K562 (cell line): ENCODE data around the gene GPR3. TPM values are rescaled to one million over a fixed set of nuclear protein-coding genes. Genes with fewer than 3 reads are reported as not detected.

Experiments
- ARNT ChIP-seq, 2 experiments: fragments of 450-650 bp; IDR thresholded peaks; 2 replicates each; pipeline ENCODE4 v1.6.1; 2016; ENCODE audit warnings: mild to moderate bottlenecking in 1 of 2
- ATF1 ChIP-seq, 2 experiments: fragments of 450-650 bp in 1 of 2; IDR thresholded peaks; 2 replicates each; pipeline ENCODE4 v1.6.1; 2016; ENCODE audit warnings: missing compliant biosample characterization in 1 of 2, missing genetic modification characterization in 1 of 2
- C11orf30 ChIP-seq: fragments of 450-650 bp; IDR thresholded peaks from 2 replicates; pipeline ENCODE4 v1.6.1; 2016; ENCODE audit warnings: low read depth, mild to moderate bottlenecking
- CHCHD3 ChIP-seq: fragments of 250-450 bp; sonication (Bioruptor Pico); IDR thresholded peaks from 2 replicates; pipeline ENCODE4 v2.1.2; 2022; ENCODE audit warnings: mild to moderate bottlenecking
- CREM ChIP-seq: IDR thresholded peaks from 2 replicates; pipeline ENCODE4 v1.6.1; 2014; ENCODE audit warnings: antibody characterized with exemption, low read depth
- GABPB1 ChIP-seq: sonication (generic); formaldehyde crosslinking; IDR thresholded peaks from 2 replicates; pipeline ENCODE4 v1.8.0; 2022; ENCODE audit warnings: mild to moderate bottlenecking, missing genetic modification reagents
- HDAC6 ChIP-seq: IDR thresholded peaks from 2 replicates; pipeline ENCODE4 v1.6.1; 2012; ENCODE audit warnings: low read depth, mild to moderate bottlenecking, control low read depth, inconsistent platforms, low read length, moderate library complexity
- HIVEP1 ChIP-seq: fragments of 250-450 bp; sonication (Bioruptor Pico); IDR thresholded peaks from 2 replicates; pipeline ENCODE4 v1.4.0; 2020; ENCODE audit warnings: mild to moderate bottlenecking
- KAT7 ChIP-seq: sonication (generic); formaldehyde crosslinking; IDR thresholded peaks from 2 replicates; pipeline ENCODE4 v1.8.0; 2022; ENCODE audit warnings: missing genetic modification reagents, mild to moderate bottlenecking, borderline replicate concordance
- KLF6 ChIP-seq: fragments of 250-450 bp; sonication (Bioruptor Pico); IDR thresholded peaks from 2 replicates; pipeline ENCODE4 v1.4.0; 2020; ENCODE audit warnings: mild to moderate bottlenecking, moderate library complexity, borderline replicate concordance
- MXI1 ChIP-seq: IDR thresholded peaks from 2 replicates; pipeline ENCODE4 v1.6.1; 2011; ENCODE audit warnings: low read depth, mild to moderate bottlenecking, improper control_type of control experiment, low read length
- MYNN ChIP-seq, 2 experiments: sonication (generic); formaldehyde crosslinking in 1 of 2; IDR thresholded peaks; 2 replicates each; pipeline versions ENCODE4 v1.5.0 to v1.6.1; 2016 to 2020; ENCODE audit warnings: antibody characterized with exemption in 1 of 2, missing genetic modification reagents in 1 of 2
- PML ChIP-seq: IDR thresholded peaks from 2 replicates; pipeline ENCODE4 v1.6.1; 2012; ENCODE audit warnings: low read length, inconsistent platforms
- POLR2AphosphoS2 ChIP-seq: IDR thresholded peaks from 2 replicates; pipeline ENCODE4 v1.6.1; 2012; ENCODE audit warnings: low read length, improper control_type of control experiment
- RBM25 ChIP-seq: fragments of 200-400 bp; formaldehyde crosslinking; IDR thresholded peaks from 2 replicates; pipeline ENCODE4 v1.6.1; 2018; ENCODE audit warnings: low read length, low read depth, moderate library complexity; ENCODE audit not compliant: severe bottlenecking
- SNAPC5 ChIP-seq: fragments of 250-450 bp; sonication (Bioruptor Pico); IDR thresholded peaks from 2 replicates; pipeline ENCODE4 v1.8.0; 2021; ENCODE audit warnings: moderate library complexity, mild to moderate bottlenecking, inconsistent platforms
- TCFL5 ChIP-seq: fragments of 250-450 bp; sonication (Bioruptor Pico); conservative IDR thresholded peaks from 2 replicates; pipeline ENCODE4 v1.6.1; 2021; ENCODE audit warnings: mild to moderate bottlenecking, moderate library complexity, matching md5 sums
- TOE1 ChIP-seq, 2 experiments: fragments of 450-650 bp in 1 of 2; sonication (generic) in 1 of 2; formaldehyde crosslinking in 1 of 2; IDR thresholded peaks; 2 replicates each; pipeline versions ENCODE4 v1.7.1 to v1.8.0; 2016 to 2022; ENCODE audit warnings: borderline replicate concordance in 2 of 2, mild to moderate bottlenecking in 2 of 2, antibody characterized with exemption in 1 of 2, inconsistent platforms in 1 of 2, low read depth in 1 of 2, missing genetic modification reagents in 1 of 2, moderate library complexity in 1 of 2
- YY1 ChIP-seq, 3 experiments: IDR thresholded peaks; 2 replicates each; pipeline ENCODE4 v1.6.1; 2011; ENCODE audit warnings: low read length in 2 of 3, mild to moderate bottlenecking in 2 of 3, moderate library complexity in 2 of 3, borderline replicate concordance in 1 of 3, control low read depth in 1 of 3, low read depth in 1 of 3; ENCODE audit not compliant: insufficient read depth in 3 of 3, insufficient replicate concordance in 2 of 3, control insufficient read depth in 1 of 3, insufficient read length in 1 of 3; ENCODE audit errors: extremely low read depth in 1 of 3
- ZNF124 ChIP-seq: sonication (generic); formaldehyde crosslinking; IDR thresholded peaks from 2 replicates; pipeline ENCODE4 v1.8.1; 2022; ENCODE audit warnings: missing genetic modification reagents
- ZNF224 ChIP-seq: sonication (generic); formaldehyde crosslinking; IDR thresholded peaks from 2 replicates; pipeline ENCODE4 v1.8.0; 2022; ENCODE audit warnings: mild to moderate bottlenecking, missing genetic modification reagents
- ZNF609 ChIP-seq: sonication (generic); formaldehyde crosslinking; IDR thresholded peaks from 2 replicates; pipeline ENCODE4 v1.8.1; 2023; ENCODE audit warnings: missing genetic modification reagents, mild to moderate bottlenecking, borderline replicate concordance
- ZNF764 ChIP-seq: fragments of 250-450 bp; sonication (Bioruptor Pico); IDR thresholded peaks from 2 replicates; pipeline ENCODE4 v1.4.0; 2020; ENCODE audit warnings: low read depth, mild to moderate bottlenecking, moderate library complexity
- ZNF830 ChIP-seq: fragments of 250-450 bp; sonication (Bioruptor Pico); IDR thresholded peaks from 2 replicates; pipeline ENCODE4 v1.5.0; 2021; ENCODE audit warnings: mild to moderate bottlenecking
- polyA plus RNA-seq, 8 experiments: library from polyadenylated mRNA; depleted of rRNA in 4 of 8; stranded (reverse) in 5 of 8; unstranded in 3 of 8; fragments of >200 nt; fragmentation: Nextera tagmentation in 2 of 8; fragmentation: Illumina TruSeq in 1 of 8; extraction: Ambion mirVana in 2 of 8; extraction: Trizol in 1 of 8; gene quantifications; 2 replicates each; pipeline versions ENCODE4 v1.2.1 to v1.2.3, GENCODE V29; 2011 to 2014; ENCODE audit warnings: inconsistent platforms in 1 of 8, missing spikeins in 1 of 8
- total RNA-seq, 7 experiments: library from RNA; depleted of rRNA in 6 of 7; stranded (reverse); fragments of >200 nt in 6 of 7; fragmentation: Illumina TruSeq in 2 of 7; extraction: Trizol in 2 of 7; gene quantifications; 2 replicates each; pipeline versions ENCODE4 v1.2.1 to v1.2.3, GENCODE V29; 2011 to 2021; ENCODE audit warnings: low replicate concordance in 1 of 7

GPR3 gene
- total and polyA plus RNA-seq, 9 of the 15 experiments (the other 6 are each of a cell fraction or from before 2014, with no cell fraction given), result 0.24 to 11.5 (median 3.7) TPM

GRCh38 chr1:27428316-27429028, 36.0 kb downstream of the GPR3 start (continued):
- no peak; the same call in 1 of the 2 replicates for TF ChIP-seq KLF6 (CRISPR knock-in tag)
- no peak for TF ChIP-seq SNAPC5
- no peak for TF ChIP-seq CHCHD3
- no peak for TF ChIP-seq GABPB1 (CRISPR knock-in tag)
- peak; percentile 59 to 92; a peak in 3 of 4 replicates for TF ChIP-seq ARNT (IDR thresholded peaks at IDR 0.05)
- peak; percentile 96 for TF ChIP-seq C11orf30
- 0 out of 2 replicates have a peak, but pooled peaks have one; percentile 32 for TF ChIP-seq PML
- TF ChIP-seq ATF1 (CRISPR knock-in tag; IDR thresholded peaks at IDR 0.05), result no peak
- TF ChIP-seq ATF1 (tag; IDR thresholded peaks at IDR 0.05), result no peak
- no peak for TF ChIP-seq ZNF830
- TF ChIP-seq TCFL5 (CRISPR knock-in tag), result no peak
- TF ChIP-seq ZNF764 (CRISPR knock-in tag), result no peak
- no peak for TF ChIP-seq KAT7
- peak in 1 of 3 experiments; percentile 38 for TF ChIP-seq YY1 (IDR thresholded peaks at IDR 0.05; ENCODE audit: borderline replicate concordance in 1 of 3, control insufficient read depth in 1 of 3, extremely low read depth in 1 of 3, insufficient read depth in 3 of 3, insufficient read length in 1 of 3, insufficient replicate concordance in 2 of 3, low read depth in 1 of 3, low read length in 2 of 3)
- TF ChIP-seq ZNF224 (CRISPR knock-in tag), result no peak
- TF ChIP-seq POLR2AphosphoS2, result no peak
- TF ChIP-seq TOE1 (IDR thresholded peaks at IDR 0.05; ENCODE audit: borderline replicate concordance), result no peak
- no peak for TF ChIP-seq TOE1 (CRISPR knock-in tag; IDR thresholded peaks at IDR 0.05; ENCODE audit: borderline replicate concordance, low read depth)
- no peak for TF ChIP-seq HDAC6
- peak; percentile 55; the same call in 1 of the 2 replicates for TF ChIP-seq CREM
- TF ChIP-seq ZNF609, result no peak
- TF ChIP-seq HIVEP1, result no peak
- no peak for TF ChIP-seq MXI1
- TF ChIP-seq ZNF124, result no peak
- peak; percentile 95 for TF ChIP-seq MYNN (IDR thresholded peaks at IDR 0.05)
- TF ChIP-seq MYNN (CRISPR knock-in tag; IDR thresholded peaks at IDR 0.05), result no peak
- no peak for TF ChIP-seq RBM25
